Measurements from ENCODE around the gene STK32C. TPM values are rescaled to one million over a fixed set of nuclear protein-coding genes. Genes with fewer than 3 reads are reported as not detected.

Gene STK32C
- total RNA-seq, 2 experiments from 2014 or later: 19.1 to 21.1 TPM

DNA sequence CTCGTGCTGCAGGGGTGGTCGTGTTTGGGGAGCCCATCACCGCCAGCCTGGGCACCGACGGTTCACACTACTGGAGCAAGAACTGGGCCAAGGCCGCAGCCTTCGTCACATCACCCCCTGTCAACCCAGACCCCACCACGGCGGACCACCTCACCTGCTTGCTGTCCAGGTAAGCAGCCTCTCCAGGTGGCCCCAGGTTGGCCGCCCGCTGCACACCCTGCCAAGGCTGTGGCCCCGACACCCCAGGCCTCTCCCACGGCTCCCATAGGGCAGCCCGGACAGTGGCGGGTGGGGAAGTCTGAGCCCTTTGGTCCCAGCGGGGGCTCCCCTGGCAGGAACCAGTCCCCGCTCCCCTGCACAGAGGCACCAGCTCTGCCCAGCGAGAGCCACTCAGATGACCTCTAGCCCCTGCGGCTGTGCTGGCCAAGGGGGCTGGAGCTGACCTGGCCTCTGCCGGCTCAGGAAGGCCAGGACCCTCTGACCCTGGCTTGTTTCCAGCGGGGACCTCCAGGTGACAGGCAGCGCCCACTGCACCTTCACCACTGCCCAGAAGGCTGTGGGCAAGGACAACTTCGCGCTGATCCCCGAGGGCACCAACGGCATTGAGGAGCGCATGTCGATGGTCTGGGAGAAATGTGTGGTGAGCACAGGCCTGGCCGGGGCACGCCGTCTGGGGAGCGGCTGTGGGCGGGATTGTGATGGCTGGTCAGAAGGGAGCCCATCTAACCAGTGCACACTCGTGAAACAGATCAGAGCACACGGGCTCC lies 107.2 kb downstream of the STK32C start:
- ChIA-PET CTCF (no interaction called here), POLR2A (no interaction called here)
- ATAC-seq (no peak), DNase-seq (no peak)
- Mint-ChIP-seq H3K4me3 (no peak overlapping the region), H3K4me1 (ENCODE audit: low read depth) (no peaks in the 10 kb centered on the region), H3K27ac (no peak overlapping the region), H3K27me3 (ENCODE audit: low read depth) (no peaks in the 10 kb centered on the region), H3K36me3 (ENCODE audit: low read depth) (no peaks in the 10 kb centered on the region), H3K9me3 (ENCODE audit: insufficient read depth) (no peaks in the 10 kb centered on the region)

DNA sequence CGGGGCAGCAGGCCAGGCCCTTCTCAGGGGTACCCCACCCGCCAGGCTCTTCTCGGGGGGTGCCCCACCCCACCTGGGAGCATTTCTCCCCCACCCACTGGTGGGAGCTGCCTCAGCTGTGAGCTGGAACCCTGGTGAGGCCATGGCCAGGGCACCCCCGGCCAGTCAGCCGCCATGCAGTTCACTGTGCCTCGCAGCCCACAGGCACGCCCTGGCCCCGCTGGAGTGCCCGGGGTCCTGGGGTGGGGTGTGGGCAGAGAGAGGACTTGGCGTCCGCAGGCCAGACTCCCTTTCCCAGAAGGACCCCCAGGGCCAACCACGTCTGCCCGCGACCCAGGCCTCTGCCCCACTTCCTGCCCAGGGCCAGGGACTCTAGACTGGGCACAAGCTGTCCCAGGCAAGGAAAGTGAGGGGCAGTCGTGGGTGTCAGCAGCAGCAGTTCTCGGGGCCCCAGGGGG lies 107.9 kb downstream of the STK32C start:
- H3K27ac Mint-ChIP-seq: no peak overlapping the region
- no peak overlapping the region for H3K4me3 Mint-ChIP-seq
- DNase-seq: no peak

DNA sequence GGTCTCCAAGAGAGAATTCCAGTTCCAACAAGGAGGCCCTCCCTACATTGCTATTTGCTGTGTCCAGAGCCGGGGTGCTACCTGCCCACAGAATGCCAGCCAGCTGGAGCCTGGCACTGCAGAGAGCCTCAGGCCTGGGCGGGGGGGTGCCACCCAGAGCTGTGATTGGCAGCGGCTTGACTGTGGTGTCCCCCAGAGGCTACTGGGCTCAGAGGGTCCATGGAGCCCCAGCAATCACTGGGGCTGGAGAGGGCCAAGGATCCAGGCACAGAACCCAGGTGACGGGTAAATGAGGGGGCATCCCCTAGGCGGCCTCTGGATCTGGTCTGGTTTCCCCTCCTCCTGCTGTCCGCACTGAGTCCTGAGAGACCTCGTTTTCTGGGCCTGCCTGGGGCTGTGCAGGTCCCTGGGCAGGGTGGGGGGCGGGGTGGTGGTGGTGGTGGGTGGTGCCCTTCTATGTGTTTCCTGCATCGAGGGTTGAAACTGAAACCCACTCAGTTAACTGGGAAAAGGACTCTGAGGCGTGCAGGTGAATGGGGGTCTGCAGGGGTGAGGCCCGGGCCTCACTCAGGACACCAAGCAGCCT lies 108.4 kb downstream of the STK32C start:
- ATAC-seq (no peak), DNase-seq (no peak)
- CTCF ChIA-PET: no interaction called here
- Mint-ChIP-seq H3K9me3 (ENCODE audit: insufficient read depth) (no peaks in the 10 kb centered on the region), H3K4me3 (no peak overlapping the region), H3K36me3 (ENCODE audit: low read depth) (no peaks in the 10 kb centered on the region), H3K4me1 (ENCODE audit: low read depth) (no peaks in the 10 kb centered on the region), H3K27me3 (ENCODE audit: low read depth) (no peaks in the 10 kb centered on the region), H3K27ac (no peak overlapping the region)
- POLR2A ChIA-PET: no interaction called here

More for the DNA sequence above, 107.9 kb downstream of the STK32C start:
- ChIA-PET POLR2A (no interaction called here), CTCF (no interaction called here)
- H3K27me3 Mint-ChIP-seq (ENCODE audit: low read depth): no peaks in the 10 kb centered on the region
- H3K9me3 Mint-ChIP-seq (ENCODE audit: insufficient read depth): no peaks in the 10 kb centered on the region
- ATAC-seq: no peak
- H3K36me3 Mint-ChIP-seq (ENCODE audit: low read depth): no peaks in the 10 kb centered on the region
- no peaks in the 10 kb centered on the region for H3K4me1 Mint-ChIP-seq (ENCODE audit: low read depth)

DNA sequence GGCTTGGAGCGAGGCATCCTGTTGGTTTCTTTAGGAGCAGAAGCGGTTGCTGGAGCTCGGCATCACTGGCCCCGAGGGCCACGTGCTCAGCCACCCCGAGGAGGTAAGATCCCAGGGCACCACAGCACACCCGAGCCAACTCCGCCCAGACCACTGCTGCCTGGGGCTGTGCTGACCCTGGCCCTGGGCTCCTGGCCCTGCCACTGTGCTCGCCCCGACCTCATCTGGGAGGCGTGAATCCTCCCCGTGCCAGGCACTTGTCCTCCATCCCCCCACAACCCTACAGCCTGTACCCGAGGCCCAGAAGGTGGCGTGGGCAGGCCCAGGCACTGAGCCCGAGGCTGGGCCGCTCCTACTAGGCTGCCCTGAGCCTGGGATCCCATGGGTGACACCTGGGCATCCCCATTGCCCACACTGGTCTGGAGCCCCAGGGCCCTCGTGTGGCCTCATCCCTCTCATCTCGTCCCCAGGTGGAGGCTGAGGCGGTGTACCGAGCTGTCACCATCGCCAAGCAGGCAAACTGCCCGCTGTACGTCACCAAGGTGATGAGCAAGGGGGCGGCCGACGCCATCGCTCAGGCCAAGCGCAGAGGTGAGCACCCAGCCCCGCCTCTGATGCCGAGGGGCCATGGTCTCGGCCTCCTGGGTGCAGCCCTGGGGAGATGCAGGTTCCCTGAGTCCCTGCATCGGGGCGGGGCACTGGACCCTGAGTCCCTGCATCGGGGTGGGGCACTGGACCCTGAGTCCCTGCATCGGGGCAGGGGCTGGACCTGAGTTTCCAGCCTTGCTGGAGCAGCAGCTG lies 109.2 kb downstream of the STK32C start:
- ATAC-seq: no peak
- POLR2A ChIA-PET: no interaction called here
- Mint-ChIP-seq H3K27me3 (ENCODE audit: low read depth) (no peaks in the 10 kb centered on the region), H3K36me3 (ENCODE audit: low read depth) (no peaks in the 10 kb centered on the region), H3K4me3 (no peak overlapping the region), H3K9me3 (ENCODE audit: insufficient read depth) (no peaks in the 10 kb centered on the region), H3K4me1 (ENCODE audit: low read depth) (no peaks in the 10 kb centered on the region), H3K27ac (no peak overlapping the region)
- CTCF ChIA-PET: no interaction called here
- DNase-seq: no peak

DNA sequence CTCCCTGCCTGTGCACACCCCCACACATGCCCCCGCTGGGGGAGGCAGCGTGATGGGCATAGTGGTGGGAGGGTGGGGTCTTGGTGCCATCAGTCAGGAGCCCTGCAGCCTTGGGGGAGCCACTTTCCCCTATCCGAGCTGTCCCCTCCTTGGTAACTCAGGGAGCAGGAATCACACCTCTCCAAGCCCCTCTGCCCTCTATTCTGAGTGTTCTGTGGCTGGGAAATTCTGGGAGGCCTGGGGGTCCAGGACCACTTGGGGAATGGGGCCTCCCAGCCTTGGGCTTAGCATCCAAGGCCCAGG lies 109.7 kb downstream of the STK32C start:
- H3K27me3 Mint-ChIP-seq (ENCODE audit: low read depth): no peaks in the 10 kb centered on the region
- H3K4me3 Mint-ChIP-seq: no peak overlapping the region
- no peaks in the 10 kb centered on the region for H3K36me3 Mint-ChIP-seq (ENCODE audit: low read depth)
- H3K4me1 Mint-ChIP-seq (ENCODE audit: low read depth): no peaks in the 10 kb centered on the region
- CTCF ChIA-PET: no interaction called here
- H3K27ac Mint-ChIP-seq: no peak overlapping the region
- DNase-seq (no peak), ATAC-seq (no peak)
- POLR2A ChIA-PET: no interaction called here
- no peaks in the 10 kb centered on the region for H3K9me3 Mint-ChIP-seq (ENCODE audit: insufficient read depth)

DNA sequence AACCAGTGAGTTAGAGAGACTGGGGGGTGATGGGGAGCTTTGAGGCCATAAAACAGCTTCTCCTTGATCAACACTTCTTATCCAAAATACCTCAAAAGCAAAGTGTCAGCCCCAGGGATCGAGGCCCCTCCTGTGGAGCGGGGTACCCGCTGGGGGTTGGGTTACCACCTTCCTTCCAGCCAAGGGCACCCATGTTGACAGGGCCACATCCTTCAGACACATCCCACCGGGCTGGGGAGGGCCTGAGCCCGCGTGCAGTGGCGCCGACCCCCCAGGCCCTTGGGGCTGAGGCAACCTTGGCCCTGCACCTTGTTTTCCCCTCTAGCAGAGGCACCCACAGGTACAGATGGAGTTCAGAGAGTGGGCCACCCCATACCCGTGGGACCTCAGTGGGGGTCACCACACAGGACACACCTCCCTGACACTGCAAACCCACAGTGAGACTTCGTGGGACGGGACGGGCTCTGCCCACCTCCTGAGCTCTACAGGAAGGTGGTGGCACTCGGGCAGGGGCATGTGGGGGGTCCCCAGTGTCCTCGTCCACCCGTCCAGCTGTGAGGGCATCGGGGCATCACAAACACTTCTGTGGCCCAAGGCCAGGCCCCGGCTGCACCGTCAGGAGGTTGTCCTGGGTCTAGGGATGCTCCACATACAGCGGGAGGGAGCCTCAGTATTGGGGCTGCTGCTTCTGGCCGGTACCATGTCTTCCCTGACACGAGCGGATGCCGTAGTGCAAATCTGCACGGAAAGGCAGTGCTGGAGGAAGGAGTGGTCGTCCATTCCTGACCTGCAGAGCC lies 110.3 kb downstream of the STK32C start:
- Mint-ChIP-seq H3K36me3 (ENCODE audit: low read depth) (no peaks in the 10 kb centered on the region), H3K4me1 (ENCODE audit: low read depth) (no peaks in the 10 kb centered on the region), H3K9me3 (ENCODE audit: insufficient read depth) (no peaks in the 10 kb centered on the region), H3K4me3 (no peak overlapping the region), H3K27ac (no peak overlapping the region), H3K27me3 (ENCODE audit: low read depth) (no peaks in the 10 kb centered on the region)
- ChIA-PET CTCF (no interaction called here), POLR2A (no interaction called here)
- ATAC-seq (no peak), DNase-seq (no peak)

DNA sequence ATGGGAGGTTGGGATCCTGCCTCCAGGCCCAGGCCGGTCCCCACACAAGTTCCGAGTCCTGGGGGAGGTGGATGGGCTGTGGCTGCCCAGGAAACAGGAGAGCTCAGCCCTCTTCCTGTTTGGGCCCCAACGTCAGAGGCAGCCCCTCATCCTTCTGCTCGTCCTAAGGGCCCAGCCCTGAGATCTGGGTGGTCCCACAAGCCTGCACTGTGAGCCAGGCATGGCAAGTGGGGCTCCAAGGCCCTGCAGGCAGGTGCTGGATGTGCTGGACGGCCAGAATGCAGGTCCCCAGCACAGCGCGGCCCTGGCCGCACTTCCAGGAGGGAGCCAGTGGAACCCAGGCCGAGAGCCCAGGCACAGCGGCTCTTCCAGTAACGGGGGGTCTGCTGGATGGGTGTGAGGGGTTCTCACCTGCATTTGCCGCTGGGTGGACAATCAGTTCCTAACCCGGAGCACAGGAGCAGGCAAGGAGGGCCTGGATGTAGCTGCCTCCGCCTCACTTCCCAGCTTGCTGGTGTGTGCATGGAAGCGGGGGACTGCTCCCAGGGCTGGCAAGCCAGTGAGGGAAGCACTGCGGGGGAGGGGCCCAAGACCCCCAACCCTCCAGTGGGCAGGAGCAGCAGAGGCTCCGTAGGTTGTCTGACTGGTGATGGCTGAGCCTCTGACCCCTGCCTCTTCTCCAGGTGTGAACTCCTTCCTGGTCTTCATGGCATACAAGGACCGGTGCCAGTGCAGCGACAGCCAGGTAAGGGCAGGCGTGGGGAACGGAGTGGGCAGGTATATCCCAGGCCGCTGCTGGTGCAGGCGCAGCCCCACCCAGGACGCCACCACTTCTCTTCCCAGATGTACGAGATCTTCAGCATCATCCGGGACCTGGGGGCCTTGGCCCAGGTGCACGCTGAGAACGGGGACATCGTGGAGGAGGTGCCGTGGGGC lies 111.3 kb downstream of the STK32C start:
- Mint-ChIP-seq H3K9me3 (ENCODE audit: insufficient read depth) (no peaks in the 10 kb centered on the region), H3K27me3 (ENCODE audit: low read depth) (no peaks in the 10 kb centered on the region), H3K27ac (no peak overlapping the region), H3K4me1 (ENCODE audit: low read depth) (no peaks in the 10 kb centered on the region), H3K36me3 (ENCODE audit: low read depth) (no peaks in the 10 kb centered on the region), H3K4me3 (no peak overlapping the region)
- ChIA-PET CTCF (no interaction called here), POLR2A (no interaction called here)
- no peak for ATAC-seq
- DNase-seq: no peak

DNA sequence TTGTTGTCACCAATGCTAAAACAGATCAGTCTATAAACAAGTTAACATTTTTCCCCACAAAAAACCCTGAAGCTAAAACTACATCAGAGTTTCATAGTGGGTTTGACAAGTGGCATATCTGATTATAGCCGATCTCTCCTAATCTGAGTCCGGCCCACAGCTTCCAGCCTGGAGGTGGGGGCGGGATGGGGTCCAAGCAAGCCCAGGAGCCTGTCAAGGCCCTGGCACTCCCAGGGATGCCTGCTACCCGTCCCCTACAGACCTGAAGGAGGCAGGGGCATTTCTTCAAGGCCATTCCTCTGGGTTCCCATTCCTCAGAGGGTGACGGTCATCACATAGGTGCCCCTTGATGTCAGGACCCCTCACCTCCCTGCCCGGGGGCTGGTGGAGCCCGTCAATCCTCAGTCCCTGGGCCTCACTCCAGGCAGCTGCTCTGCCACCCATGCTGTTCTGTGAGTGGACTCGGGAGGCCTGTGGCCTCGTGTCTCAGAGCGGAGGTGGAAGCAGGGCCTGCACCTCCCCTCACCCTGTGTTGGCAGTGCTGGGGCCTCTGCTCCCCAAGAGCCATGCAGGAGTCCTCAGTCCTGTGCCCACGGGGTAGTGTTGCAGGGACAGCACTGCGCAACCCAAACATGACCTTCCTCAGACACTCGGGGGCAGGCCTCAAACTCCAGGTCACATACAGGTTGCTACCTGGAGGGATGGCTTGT lies 112.2 kb downstream of the STK32C start:
- DNase-seq (no peak), ATAC-seq (no peak)
- no peaks in the 10 kb centered on the region for H3K9me3 Mint-ChIP-seq (ENCODE audit: insufficient read depth)
- POLR2A ChIA-PET: no interaction called here
- H3K27ac Mint-ChIP-seq: no peak overlapping the region
- CTCF ChIA-PET: no interaction called here
- no peaks in the 10 kb centered on the region for H3K27me3 Mint-ChIP-seq (ENCODE audit: low read depth)
- H3K4me3 Mint-ChIP-seq: no peak overlapping the region
- no peaks in the 10 kb centered on the region for H3K4me1 Mint-ChIP-seq (ENCODE audit: low read depth)
- no peaks in the 10 kb centered on the region for H3K36me3 Mint-ChIP-seq (ENCODE audit: low read depth)

DNA sequence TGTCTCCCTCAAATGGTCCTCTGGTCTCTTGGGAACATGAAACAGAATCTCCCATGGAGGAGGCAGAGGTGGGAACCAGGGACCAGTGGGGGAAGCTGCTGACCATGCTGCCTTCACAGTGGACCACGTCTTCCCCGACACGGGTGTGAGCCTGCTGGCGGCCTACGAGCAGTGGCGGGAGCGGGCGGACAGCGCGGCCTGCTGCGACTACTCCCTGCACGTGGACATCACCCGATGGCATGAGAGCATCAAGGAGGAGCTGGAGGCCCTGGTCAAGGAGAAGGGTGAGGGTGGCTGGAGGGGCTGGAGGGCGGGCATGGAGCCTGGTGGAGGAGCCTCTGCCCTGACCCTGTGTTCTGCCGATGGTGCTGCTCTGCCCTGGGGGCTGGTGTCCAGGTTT lies 113.0 kb downstream of the STK32C start:
- ATAC-seq: no peak

DNA sequence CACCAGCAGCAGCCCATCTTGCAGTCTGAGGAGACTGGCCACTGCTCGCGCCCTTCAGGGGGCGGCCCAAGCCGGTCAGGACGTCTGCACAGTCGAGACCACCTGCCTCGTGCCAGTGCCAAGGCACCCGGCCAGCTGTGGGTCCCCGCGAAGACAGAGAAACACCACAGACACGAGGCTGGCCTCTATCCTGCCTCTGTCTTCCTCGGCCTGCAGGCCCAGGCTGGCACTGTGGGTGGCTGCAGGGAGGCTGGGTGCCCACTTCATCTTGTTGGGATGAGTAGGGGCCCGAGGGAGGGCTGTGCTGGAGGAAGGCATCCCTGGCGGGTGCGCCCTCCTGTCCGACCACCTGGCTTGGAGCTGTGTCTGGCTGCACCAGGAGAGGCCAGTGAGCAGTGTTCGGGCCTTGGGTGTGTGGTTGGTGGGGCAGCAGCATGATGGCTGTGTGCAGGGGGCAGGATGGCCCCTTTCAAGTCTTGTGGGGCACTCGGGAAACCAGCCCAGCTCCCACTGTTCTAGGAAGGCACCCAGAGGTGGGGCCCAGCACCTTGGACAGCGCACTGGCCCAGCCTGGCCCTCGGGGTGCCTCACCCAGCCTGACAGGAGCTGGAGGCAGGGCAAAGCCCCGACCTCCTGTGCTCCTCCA lies 113.7 kb downstream of the STK32C start:
- DNase-seq (peak; percentile 58), ATAC-seq (peak; percentile 62)
- ChIA-PET POLR2A (no interaction called here), CTCF (interaction anchor here (0.5 kb wide), 1 partner anchor 48 kb away, joined by 3 read pairs; no protein-coding TSS in a partner anchor)
- H3K27me3 Mint-ChIP-seq (ENCODE audit: low read depth): peaks cover 10% of the 10 kb centered on the region
- H3K9me3 Mint-ChIP-seq (ENCODE audit: insufficient read depth): no peaks in the 10 kb centered on the region
- no peak overlapping the region for H3K4me3 Mint-ChIP-seq
- no peak overlapping the region for H3K27ac Mint-ChIP-seq
- H3K4me1 Mint-ChIP-seq (ENCODE audit: low read depth): no peaks in the 10 kb centered on the region
- H3K36me3 Mint-ChIP-seq (ENCODE audit: low read depth): no peaks in the 10 kb centered on the region

More for the DNA sequence above, 113.0 kb downstream of the STK32C start:
- no peak for DNase-seq
- Mint-ChIP-seq H3K9me3 (ENCODE audit: insufficient read depth) (no peaks in the 10 kb centered on the region), H3K27ac (no peak overlapping the region), H3K4me1 (ENCODE audit: low read depth) (no peaks in the 10 kb centered on the region), H3K27me3 (ENCODE audit: low read depth) (peaks cover 3% of the 10 kb centered on the region), H3K36me3 (ENCODE audit: low read depth) (no peaks in the 10 kb centered on the region), H3K4me3 (no peak overlapping the region)
- POLR2A ChIA-PET: no interaction called here
- CTCF ChIA-PET: no interaction called here
